ENCODE results near the gene TRPM4.

TRPM4 gene

GRCh38 chr19:49255674-49256073 is 98.1 kb downstream of the TRPM4 start:
- H3K9ac ChIP-seq (ENCODE audit: low read depth, low read length, poor library complexity) = no peak overlapping the region
- H2BK5ac ChIP-seq (ENCODE audit: low read length) = peak overlapping the region; percentile 2
- no peak overlapping the region for H3K4me2 ChIP-seq (ENCODE audit: insufficient read depth, low read length, poor library complexity, severe bottlenecking)
- no peak overlapping the region for H2BK120ac ChIP-seq (ENCODE audit: low read depth, low read length)
- no peak overlapping the region for H3K27ac ChIP-seq (replicated peaks; ENCODE audit: low read length)
- no peak overlapping the region for H2BK15ac ChIP-seq (ENCODE audit: low read length)
- no peak overlapping the region for H2AFZ ChIP-seq (ENCODE audit: low read length)
- WGBS, 2 donors (ENCODE audit: extremely low coverage in 2 of 2, insufficient read length in 2 of 2, insufficient replicate concordance in 1 of 2) = no CpG with 5 or more reads among the region's 10 CpGs
- H3K4ac ChIP-seq (ENCODE audit: low read length) = no peak overlapping the region
- H2BK12ac ChIP-seq (ENCODE audit: low read length) = no peak overlapping the region
- H3K9me3 ChIP-seq (replicated peaks in 1 of 2; ENCODE audit: control insufficient read depth in 2 of 2, insufficient read depth in 1 of 2, low read depth in 1 of 2, low read length in 2 of 2) = peaks cover 4 to 7% of the 10 kb centered on the region in 2 donors
- H3K36me3 ChIP-seq (replicated peaks in 1 of 2; ENCODE audit: control insufficient read depth in 2 of 2, insufficient read depth in 2 of 2, low read length in 2 of 2) = peaks cover 0 to 2% of the 10 kb centered on the region in 2 donors
- no peaks in the 10 kb centered on the region for H3K27me3 ChIP-seq (ENCODE audit: control insufficient read depth in 3 of 3, insufficient read depth in 3 of 3, low read depth in 1 of 3, low read length in 3 of 3)
- H3K4me1 ChIP-seq (ENCODE audit: control insufficient read depth in 2 of 2, insufficient read depth in 1 of 2, low read depth in 1 of 2, low read length in 2 of 2) = no peaks in the 10 kb centered on the region
- no peak overlapping the region for H3K4me3 ChIP-seq (ENCODE audit: low read length in 2 of 2)
- no peak overlapping the region for H4K8ac ChIP-seq (ENCODE audit: low read depth, low read length)
- no peak overlapping the region for H4K91ac ChIP-seq (ENCODE audit: low read depth, low read length, poor library complexity)
- no peak for DNase-seq (ENCODE audit: low spot score)
- no peak overlapping the region for H2AK5ac ChIP-seq (ENCODE audit: low read depth, low read length)
- no peaks in the 10 kb centered on the region for H3K79me1 ChIP-seq (ENCODE audit: low read depth, low read length)
- no peak overlapping the region for H3K23ac ChIP-seq (ENCODE audit: low read depth, low read length, poor library complexity)
- no peak overlapping the region for H3K14ac ChIP-seq (ENCODE audit: low read length)
- no peak overlapping the region for H3K18ac ChIP-seq (ENCODE audit: low read length)

DNA sequence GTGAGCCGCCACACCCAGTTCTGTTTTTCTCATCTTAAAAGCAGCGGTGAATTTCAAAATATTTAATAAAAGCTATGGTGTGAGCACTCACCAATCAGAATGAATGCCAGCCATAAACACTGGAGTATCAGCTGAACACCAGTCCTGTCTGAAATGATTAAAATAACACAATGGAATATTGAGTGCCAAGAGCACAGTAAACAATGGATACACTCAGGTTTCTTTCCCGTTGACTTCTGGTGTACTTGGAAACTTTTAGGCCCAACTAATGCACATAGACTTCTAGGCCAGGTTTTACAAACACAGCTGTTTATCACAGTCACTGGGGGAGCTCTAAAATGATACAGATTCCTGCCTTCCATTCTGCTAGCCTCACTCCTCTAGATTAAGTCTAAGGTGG is 99.1 kb downstream of the TRPM4 start:
- H3K9ac ChIP-seq (ENCODE audit: low read depth, low read length, poor library complexity) = no peak overlapping the region
- H4K91ac ChIP-seq (ENCODE audit: low read depth, low read length, poor library complexity) = no peak overlapping the region
- no peaks in the 10 kb centered on the region for H3K4me1 ChIP-seq (ENCODE audit: control insufficient read depth in 2 of 2, insufficient read depth in 1 of 2, low read depth in 1 of 2, low read length in 2 of 2)
- H3K4me2 ChIP-seq (ENCODE audit: insufficient read depth, low read length, poor library complexity, severe bottlenecking) = no peak overlapping the region
- no peak overlapping the region for H3K18ac ChIP-seq (ENCODE audit: low read length)
- no peak overlapping the region for H2AFZ ChIP-seq (ENCODE audit: low read length)
- no peak overlapping the region for H2BK5ac ChIP-seq (ENCODE audit: low read length)
- no peak overlapping the region for H2AK5ac ChIP-seq (ENCODE audit: low read depth, low read length)
- H3K79me1 ChIP-seq (ENCODE audit: low read depth, low read length) = no peaks in the 10 kb centered on the region
- no CpG with 5 or more reads among the region's 3 CpGs for WGBS, 2 donors (ENCODE audit: extremely low coverage in 2 of 2, insufficient read length in 2 of 2, insufficient replicate concordance in 1 of 2)
- no peak overlapping the region for H4K8ac ChIP-seq (ENCODE audit: low read depth, low read length)
- H3K9me3 ChIP-seq (replicated peaks in 1 of 2; ENCODE audit: control insufficient read depth in 2 of 2, insufficient read depth in 1 of 2, low read depth in 1 of 2, low read length in 2 of 2) = peaks cover 4 to 7% of the 10 kb centered on the region in 2 donors
- no peak overlapping the region for H2BK12ac ChIP-seq (ENCODE audit: low read length)
- no peak overlapping the region for H3K4ac ChIP-seq (ENCODE audit: low read length)
- no peak overlapping the region for H2BK120ac ChIP-seq (ENCODE audit: low read depth, low read length)
- H3K23ac ChIP-seq (ENCODE audit: low read depth, low read length, poor library complexity) = no peak overlapping the region
- no peaks in the 10 kb centered on the region for H3K27me3 ChIP-seq (ENCODE audit: control insufficient read depth in 3 of 3, insufficient read depth in 3 of 3, low read depth in 1 of 3, low read length in 3 of 3)
- H3K36me3 ChIP-seq (replicated peaks in 1 of 2; ENCODE audit: control insufficient read depth in 2 of 2, insufficient read depth in 2 of 2, low read length in 2 of 2) = peaks cover 0 to 2% of the 10 kb centered on the region in 2 donors
- no peak overlapping the region for H3K27ac ChIP-seq (replicated peaks; ENCODE audit: low read length)
- H3K14ac ChIP-seq (ENCODE audit: low read length) = no peak overlapping the region
- no peak overlapping the region for H2BK15ac ChIP-seq (ENCODE audit: low read length)
- H3K4me3 ChIP-seq (ENCODE audit: low read length in 2 of 2) = no peak overlapping the region
- DNase-seq (ENCODE audit: low spot score) = no peak
